ENCODE data around the gene TCAIM.

DNA sequence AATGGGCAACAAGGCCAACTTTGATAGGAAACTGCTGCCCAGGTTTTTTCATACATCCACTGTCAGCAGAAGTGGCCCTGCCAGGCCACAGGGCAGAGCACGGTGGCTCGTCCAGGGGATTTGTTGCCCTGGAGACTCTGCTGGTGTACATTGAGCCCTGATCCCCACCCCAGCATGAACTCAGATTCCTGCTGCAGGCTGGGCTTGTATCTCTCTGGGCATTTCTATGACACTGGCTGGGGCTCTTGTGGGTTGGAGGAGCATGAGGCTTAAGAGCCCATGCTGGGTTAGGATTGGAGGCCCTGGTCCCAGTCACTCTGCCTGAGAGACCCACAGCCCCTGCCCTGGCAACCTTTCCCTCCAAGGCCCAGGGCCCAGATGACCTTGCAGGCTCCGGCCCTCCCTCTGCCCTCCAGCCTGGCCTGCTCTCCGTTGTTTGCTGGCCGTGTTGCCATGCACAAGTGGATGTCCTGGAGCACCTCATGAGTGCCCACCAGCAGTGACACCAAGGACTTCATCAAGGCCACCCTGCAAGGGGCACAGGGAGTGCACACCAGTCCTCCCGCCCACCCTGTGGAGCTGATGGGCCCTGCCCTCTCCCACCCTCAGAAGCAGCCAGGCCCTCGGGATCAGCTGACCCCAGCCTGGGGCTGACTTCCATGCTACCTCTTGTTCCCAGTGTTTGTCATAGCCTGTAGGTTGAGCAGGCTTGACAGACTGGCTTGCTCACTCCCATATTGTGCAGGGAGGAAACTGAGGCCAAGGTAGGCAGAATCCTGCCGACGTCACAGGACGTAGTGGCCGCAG lies 80.8 kb downstream of the TCAIM start:
- TF ChIP-seq, protein P1, sequence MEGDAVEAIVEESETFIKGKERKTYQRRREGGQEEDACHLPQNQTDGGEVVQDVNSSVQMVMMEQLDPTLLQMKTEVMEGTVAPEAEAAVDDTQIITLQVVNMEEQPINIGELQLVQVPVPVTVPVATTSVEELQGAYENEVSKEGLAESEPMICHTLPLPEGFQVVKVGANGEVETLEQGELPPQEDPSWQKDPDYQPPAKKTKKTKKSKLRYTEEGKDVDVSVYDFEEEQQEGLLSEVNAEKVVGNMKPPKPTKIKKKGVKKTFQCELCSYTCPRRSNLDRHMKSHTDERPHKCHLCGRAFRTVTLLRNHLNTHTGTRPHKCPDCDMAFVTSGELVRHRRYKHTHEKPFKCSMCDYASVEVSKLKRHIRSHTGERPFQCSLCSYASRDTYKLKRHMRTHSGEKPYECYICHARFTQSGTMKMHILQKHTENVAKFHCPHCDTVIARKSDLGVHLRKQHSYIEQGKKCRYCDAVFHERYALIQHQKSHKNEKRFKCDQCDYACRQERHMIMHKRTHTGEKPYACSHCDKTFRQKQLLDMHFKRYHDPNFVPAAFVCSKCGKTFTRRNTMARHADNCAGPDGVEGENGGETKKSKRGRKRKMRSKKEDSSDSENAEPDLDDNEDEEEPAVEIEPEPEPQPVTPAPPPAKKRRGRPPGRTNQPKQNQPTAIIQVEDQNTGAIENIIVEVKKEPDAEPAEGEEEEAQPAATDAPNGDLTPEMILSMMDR (IDR thresholded peaks at IDR 0.05): no peak
- TF ChIP-seq ZFX (IDR thresholded peaks at IDR 0.05; ENCODE audit: borderline replicate concordance): no peak
